ENCODE results near the gene ADAP1.

The ADAP1 gene

GRCh38 chr7:867406-868188 lies 86.9 kb downstream of the ADAP1 start:
- DNase-seq (ENCODE audit: low read depth in 2 of 3, low spot score in 1 of 3): no peak

- DNase-seq (ENCODE audit: low read depth in 2 of 3, low spot score in 1 of 3): no peak
Measured at GRCh38 chr7:867001-867405, 87.5 kb downstream of the ADAP1 start.

DNA sequence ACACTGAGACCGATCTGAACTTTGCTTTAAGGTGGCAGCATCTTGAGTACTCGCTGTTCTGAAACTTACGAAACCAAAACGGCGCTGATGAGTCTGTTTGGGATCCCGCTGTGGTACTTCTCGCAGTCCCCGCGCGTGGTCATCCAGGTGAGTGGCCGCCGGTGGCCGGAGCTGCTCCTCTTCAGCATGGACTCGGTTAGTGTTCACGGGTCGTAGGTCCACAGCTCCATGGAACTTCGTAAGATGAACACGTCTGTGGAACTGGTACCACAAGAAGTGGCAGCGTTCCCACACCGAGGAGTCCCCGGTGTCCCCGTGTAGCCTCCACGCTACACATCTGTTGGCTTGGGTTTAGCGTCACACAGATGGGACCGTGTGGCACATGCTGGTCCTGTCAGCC lies 88.6 kb downstream of the ADAP1 start:
- no peak for DNase-seq (ENCODE audit: low read depth in 2 of 3, low spot score in 1 of 3)

DNA sequence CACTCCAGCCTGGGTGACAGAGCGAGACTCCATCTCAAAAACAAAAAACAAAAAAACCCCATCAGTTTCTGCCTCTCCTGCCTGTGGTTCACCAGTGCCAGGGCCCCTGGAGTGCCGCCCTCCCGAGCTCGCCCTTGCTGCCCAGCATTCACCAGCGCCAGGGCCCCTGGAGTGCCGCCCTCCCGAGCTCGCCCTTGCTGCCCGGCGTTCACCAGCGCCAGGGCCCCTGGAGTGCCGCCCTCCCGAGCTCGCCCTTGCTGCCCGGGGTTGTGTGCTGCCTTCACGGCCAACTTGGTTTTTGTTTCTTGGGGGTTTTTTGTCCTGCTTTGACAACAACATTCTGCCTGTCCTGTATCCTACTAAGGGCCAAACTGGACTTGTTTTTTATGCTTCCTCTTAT lies 91.4 kb downstream of the ADAP1 start:
- no peak for DNase-seq (ENCODE audit: low read depth in 2 of 3, low spot score in 1 of 3)

- DNase-seq (ENCODE audit: low read depth in 2 of 3, low spot score in 1 of 3): no peak
Measured at GRCh38 chr7:862157-862556, 92.3 kb downstream of the ADAP1 start.

- no peak for DNase-seq (ENCODE audit: low read depth in 2 of 3, low spot score in 1 of 3)
Measured at GRCh38 chr7:861222-861621, 93.3 kb downstream of the ADAP1 start.

DNA sequence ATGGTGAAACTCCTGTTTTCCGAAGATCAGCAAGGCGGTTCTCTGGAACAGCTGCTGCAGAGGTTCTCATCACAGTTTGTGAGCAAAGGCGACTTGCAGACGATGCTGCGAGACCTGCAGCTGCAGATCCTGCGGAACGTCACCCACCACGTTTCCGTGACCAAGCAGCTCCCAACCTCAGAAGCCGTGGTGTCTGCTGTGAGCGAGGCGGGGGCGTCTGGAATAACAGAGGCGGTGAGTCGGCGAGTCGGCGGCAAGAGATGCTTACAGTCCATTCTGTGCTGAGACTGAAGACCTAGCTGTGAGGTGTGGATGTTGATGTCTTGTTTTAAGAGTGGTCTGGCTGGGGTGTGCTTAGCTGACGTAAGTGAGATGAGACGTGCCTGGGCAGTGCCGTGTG lies 94.3 kb downstream of the ADAP1 start:
- DNase-seq (ENCODE audit: low read depth in 2 of 3, low spot score in 1 of 3): no peak

- no peak for DNase-seq (ENCODE audit: low read depth in 2 of 3, low spot score in 1 of 3)
Measured at GRCh38 chr7:859359-860030, 95.0 kb downstream of the ADAP1 start.

GRCh38 chr7:857661-858060 lies 96.8 kb downstream of the ADAP1 start:
- DNase-seq (ENCODE audit: low read depth in 2 of 3, low spot score in 1 of 3): no peak

GRCh38 chr7:856444-857095 lies 97.9 kb downstream of the ADAP1 start:
- no peak for DNase-seq (ENCODE audit: low read depth in 2 of 3, low spot score in 1 of 3)

DNA sequence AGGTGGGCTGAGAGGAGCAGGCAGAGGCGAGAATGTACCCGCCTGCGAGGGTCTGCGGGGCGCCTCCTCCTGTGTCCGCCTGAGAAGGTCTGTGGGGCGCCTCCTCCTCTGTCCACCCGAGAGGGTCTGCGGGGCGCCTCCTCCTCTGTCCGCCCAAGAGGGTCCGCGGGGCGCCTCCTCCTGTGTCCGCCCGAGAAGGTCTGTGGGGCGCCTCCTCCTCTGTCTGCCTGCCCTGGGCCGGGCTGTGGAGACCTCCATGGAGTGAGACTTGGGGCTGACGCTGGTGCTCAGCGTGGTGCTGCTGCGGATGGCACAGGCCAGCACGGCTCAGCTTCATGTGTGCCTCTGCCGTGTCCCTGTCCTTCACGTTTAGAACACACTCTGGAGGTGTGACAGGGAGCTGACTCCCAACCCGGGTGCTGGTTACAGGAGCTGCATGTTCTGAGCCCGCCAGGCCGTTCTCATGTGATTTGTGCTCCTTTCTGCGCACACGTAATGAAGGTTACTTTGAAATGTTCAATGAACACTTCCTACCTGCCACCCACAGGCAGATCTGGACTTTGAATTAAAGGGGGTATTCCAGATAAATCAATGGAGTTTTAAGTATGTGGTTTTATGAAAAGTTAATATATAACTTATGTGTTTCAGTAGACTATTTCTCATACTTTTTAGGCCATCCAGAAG lies 98.7 kb downstream of the ADAP1 start:
- no peak for DNase-seq (ENCODE audit: low read depth in 2 of 3, low spot score in 1 of 3)

GRCh38 chr7:854118-854775 lies 100.2 kb downstream of the ADAP1 start:
- DNase-seq (ENCODE audit: low read depth in 2 of 3, low spot score in 1 of 3): no peak

- no peak for DNase-seq (ENCODE audit: low read depth in 2 of 3, low spot score in 1 of 3)
Measured at GRCh38 chr7:853366-854117, 100.9 kb downstream of the ADAP1 start.

DNA sequence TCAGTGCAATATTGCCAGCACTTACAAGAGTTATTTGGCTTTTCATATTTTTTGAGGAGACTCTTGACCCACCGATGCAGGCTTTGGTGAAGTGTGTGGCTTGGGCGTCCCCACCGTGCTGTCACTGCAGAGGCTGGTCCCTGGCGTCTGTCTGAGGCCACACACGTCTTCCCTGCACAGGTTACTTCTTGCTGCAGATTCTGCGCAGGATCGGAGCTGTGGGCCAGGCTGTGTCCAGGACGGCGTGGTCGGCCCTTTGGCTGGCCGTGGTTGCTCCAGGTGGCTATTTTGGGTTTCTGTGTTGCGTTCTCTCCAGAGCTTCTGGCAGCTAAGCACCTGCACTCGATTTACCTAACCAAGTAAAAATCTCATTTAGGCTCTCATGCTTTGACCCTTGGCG lies 103.3 kb downstream of the ADAP1 start:
- DNase-seq (ENCODE audit: low read depth in 2 of 3, low spot score in 1 of 3): no peak

DNA sequence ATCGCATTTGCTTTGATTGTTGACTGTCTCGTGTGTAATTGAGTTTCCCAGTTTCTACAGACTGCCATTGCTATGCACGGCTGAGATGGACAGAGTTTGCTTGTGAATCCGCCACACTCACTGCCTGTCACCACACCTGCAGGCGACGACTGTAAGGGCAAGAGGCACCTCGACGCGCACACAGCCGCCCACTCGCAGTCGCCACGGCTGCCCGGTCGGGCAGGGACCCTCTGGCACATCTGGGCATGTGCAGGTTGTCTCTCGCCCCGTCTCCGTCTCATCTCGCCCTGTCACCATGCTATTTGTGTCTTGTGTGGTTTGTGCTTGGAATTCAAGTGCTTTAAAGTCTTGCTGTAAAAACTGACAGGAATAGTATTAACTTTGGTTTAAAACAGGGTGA lies 104.7 kb downstream of the ADAP1 start:
- no peak for DNase-seq (ENCODE audit: low read depth in 2 of 3, low spot score in 1 of 3)

- no peak for DNase-seq (ENCODE audit: low read depth in 2 of 3, low spot score in 1 of 3)
Measured at GRCh38 chr7:849145-849544, 105.3 kb downstream of the ADAP1 start.

All from stimulated activated CD4-positive, alpha-beta T cell treated with anti-CD3 and anti-CD28 coated beads, Interleukin-12 subunit alpha, Interleukin-12 subunit beta, amount 100 ng/mL, for 48 hours (primary cell).